Calu3 (cell line): ENCODE data around the gene COL8A2. TPM values are rescaled to one million over a fixed set of nuclear protein-coding genes. Genes with fewer than 3 reads are reported as not detected.

ENCODE experiments used
- BruUV-seq: library from RNA; stranded (reverse); fragments of 400-500 nt; replicated peaks from 2 replicates; lab custom pipeline; 2021; lab: Mats Ljungman, UMichigan
- CTCF ChIA-PET: fragments of 300-600 bp; sonication (Branson Sonifier 250); formaldehyde crosslinking; loops from one replicate; lab custom pipeline; 2022; ENCODE audit warnings: antibody characterized with exemption; lab: Charles Lee
- DNase-seq: peaks from one replicate; pipeline ENCODE4 v3.0.0; 2022
- H3K27ac Mint-ChIP-seq: one replicate; pipeline ENCODE4 v1.8.0; 2022; ENCODE audit warnings: mixed read lengths; ENCODE audit not compliant: unreplicated experiment
- H3K27me3 Mint-ChIP-seq: one replicate; pipeline ENCODE4 v1.8.0; 2022; ENCODE audit warnings: mixed read lengths; ENCODE audit not compliant: unreplicated experiment
- H3K36me3 Mint-ChIP-seq: one replicate; pipeline ENCODE4 v1.8.0; 2022; ENCODE audit warnings: mild to moderate bottlenecking, moderate library complexity, mixed read lengths; ENCODE audit not compliant: insufficient read depth, unreplicated experiment
- H3K4me1 Mint-ChIP-seq: one replicate; pipeline ENCODE4 v1.8.0; 2022; ENCODE audit warnings: mild to moderate bottlenecking, low read depth, mixed read lengths; ENCODE audit not compliant: unreplicated experiment
- H3K4me3 Mint-ChIP-seq: one replicate; pipeline ENCODE4 v1.8.0; 2022; ENCODE audit warnings: mild to moderate bottlenecking, low read depth, moderate library complexity, mixed read lengths; ENCODE audit not compliant: unreplicated experiment
- H3K9me3 Mint-ChIP-seq: one replicate; pipeline ENCODE4 v1.8.0; 2022; ENCODE audit warnings: low read depth, mixed read lengths; ENCODE audit not compliant: unreplicated experiment
- intact Hi-C: fragments of 100-400 bp; cut with micrococcal nuclease; formaldehyde crosslinking; loops from one replicate; pipeline ENCODE4 v1.10.0; 2022; ENCODE audit not compliant: unreplicated experiment
- total RNA-seq: library from RNA; stranded (reverse); gene quantifications from 2 replicates; pipeline ENCODE4 v1.2.3, GENCODE V29; 2022
- TF ChIP-seq, protein P1 (sequence below): fragments of 200-600 bp; IDR thresholded peaks from one replicate; pipeline ENCODE4 v1.8.0; 2022; ENCODE audit warnings: antibody characterized with exemption; ENCODE audit not compliant: unreplicated experiment

Gene COL8A2
- total RNA-seq, 1 experiment from 2014 or later, result not detected

DNA sequence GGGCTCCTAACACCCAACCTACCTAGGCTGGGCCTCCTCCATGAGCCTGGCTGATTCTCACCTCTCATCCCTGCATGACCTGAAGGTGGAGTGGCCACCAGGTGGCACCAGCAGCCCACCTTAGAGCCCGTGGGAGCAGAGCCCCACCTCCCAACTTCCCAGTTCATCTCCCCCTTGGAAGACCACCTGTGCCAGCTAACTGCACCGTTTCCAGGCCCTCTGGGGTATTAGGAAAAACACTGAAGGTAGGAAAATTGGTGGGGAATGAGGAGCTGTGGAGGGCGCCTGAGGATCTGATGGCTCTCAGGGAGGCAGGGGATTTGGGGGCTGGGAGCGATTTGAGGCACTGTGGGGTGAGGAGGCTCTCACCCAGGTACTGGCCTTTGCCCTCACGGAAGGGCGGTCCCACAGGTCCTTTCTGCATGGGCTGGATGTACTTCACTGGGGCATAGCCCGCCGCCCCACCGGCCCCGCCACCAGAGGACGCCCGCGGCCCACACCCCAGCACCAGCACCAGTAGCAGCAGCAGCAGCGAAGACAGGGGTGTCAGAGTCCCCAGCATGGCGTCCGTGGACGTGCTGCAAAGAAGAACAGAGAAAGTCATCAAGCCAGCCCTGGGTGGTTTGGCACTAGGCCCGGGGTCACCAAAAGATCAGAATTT is 25.2 kb downstream of the COL8A2 start:
- DNase-seq, result peak; percentile 89
- H3K4me1 Mint-ChIP-seq, result peaks cover 10% of the 10 kb centered on the region
- CTCF ChIA-PET, result interaction anchor here (1.0 to 1.8 kb wide), 3 partner anchors 35 to 61 kb away, joined by 3 to 16 read pairs (median 3); partner anchors contain the start of gene TRAPPC3
- no TSS peak for BruUV-seq
- TF ChIP-seq, protein P1, sequence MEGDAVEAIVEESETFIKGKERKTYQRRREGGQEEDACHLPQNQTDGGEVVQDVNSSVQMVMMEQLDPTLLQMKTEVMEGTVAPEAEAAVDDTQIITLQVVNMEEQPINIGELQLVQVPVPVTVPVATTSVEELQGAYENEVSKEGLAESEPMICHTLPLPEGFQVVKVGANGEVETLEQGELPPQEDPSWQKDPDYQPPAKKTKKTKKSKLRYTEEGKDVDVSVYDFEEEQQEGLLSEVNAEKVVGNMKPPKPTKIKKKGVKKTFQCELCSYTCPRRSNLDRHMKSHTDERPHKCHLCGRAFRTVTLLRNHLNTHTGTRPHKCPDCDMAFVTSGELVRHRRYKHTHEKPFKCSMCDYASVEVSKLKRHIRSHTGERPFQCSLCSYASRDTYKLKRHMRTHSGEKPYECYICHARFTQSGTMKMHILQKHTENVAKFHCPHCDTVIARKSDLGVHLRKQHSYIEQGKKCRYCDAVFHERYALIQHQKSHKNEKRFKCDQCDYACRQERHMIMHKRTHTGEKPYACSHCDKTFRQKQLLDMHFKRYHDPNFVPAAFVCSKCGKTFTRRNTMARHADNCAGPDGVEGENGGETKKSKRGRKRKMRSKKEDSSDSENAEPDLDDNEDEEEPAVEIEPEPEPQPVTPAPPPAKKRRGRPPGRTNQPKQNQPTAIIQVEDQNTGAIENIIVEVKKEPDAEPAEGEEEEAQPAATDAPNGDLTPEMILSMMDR, result peak; percentile 95
- H3K4me3 Mint-ChIP-seq, result peak overlapping the region; percentile 51
- H3K9me3 Mint-ChIP-seq, result no peaks in the 10 kb centered on the region
- peaks cover 12% of the 10 kb centered on the region for H3K36me3 Mint-ChIP-seq
- peak overlapping the region; percentile 47 for H3K27ac Mint-ChIP-seq
- no peaks in the 10 kb centered on the region for H3K27me3 Mint-ChIP-seq
- intact Hi-C loops, result loop anchor here (1.0 to 2.0 kb wide), 3 partner anchors 34 to 185 kb away; no protein-coding TSS in a partner anchor

- no peak overlapping the region for H3K27ac Mint-ChIP-seq
- CTCF ChIA-PET, result no interaction called here
- TF ChIP-seq, protein P1, result no peak
- H3K4me1 Mint-ChIP-seq, result peaks cover 10% of the 10 kb centered on the region
- DNase-seq, result no peak
- no peaks in the 10 kb centered on the region for H3K9me3 Mint-ChIP-seq
- intact Hi-C loops, result loop anchor here (1.0 kb wide), 1 partner anchor 35 kb away; no protein-coding TSS in a partner anchor
- H3K36me3 Mint-ChIP-seq, result peaks cover 12% of the 10 kb centered on the region
- no TSS peak for BruUV-seq
- no peak overlapping the region for H3K4me3 Mint-ChIP-seq
- H3K27me3 Mint-ChIP-seq, result no peaks in the 10 kb centered on the region
Measured at GRCh38 chr1:36098650-36099365, 26.2 kb downstream of the COL8A2 start.

GRCh38 chr1:36097693-36098585 is 27.1 kb downstream of the COL8A2 start:
- TF ChIP-seq, protein P1, result no peak
- H3K36me3 Mint-ChIP-seq, result peaks cover 17% of the 10 kb centered on the region
- intact Hi-C loops, result no loop called here
- CTCF ChIA-PET, result interaction anchor here (0.9 to 1.1 kb wide), 3 partner anchors 9 to 51 kb away, joined by 3 to 14 read pairs (median 4); partner anchors contain the start of gene TRAPPC3
- BruUV-seq, result no TSS peak
- peaks cover 10% of the 10 kb centered on the region for H3K4me1 Mint-ChIP-seq
- no peak overlapping the region for H3K4me3 Mint-ChIP-seq
- DNase-seq, result no peak
- H3K27ac Mint-ChIP-seq, result no peak overlapping the region
- no peaks in the 10 kb centered on the region for H3K9me3 Mint-ChIP-seq
- no peaks in the 10 kb centered on the region for H3K27me3 Mint-ChIP-seq
